ENCODE measurements around the gene RUNX2. TPM values are rescaled to one million over a fixed set of nuclear protein-coding genes. Genes with fewer than 3 reads are reported as not detected.

The RUNX2 gene
- total and polyA plus RNA-seq, 2 experiments from 2014 or later, result 0.66 to 1.7 TPM

GRCh38 chr6:45505470-45505869 is 177.3 kb downstream of the RUNX2 start:
- H3K4me1 Mint-ChIP-seq, result peaks cover 19% of the 10 kb centered on the region

More at GRCh38 chr6:45505470-45505869, 177.3 kb downstream of the RUNX2 start:
- Mint-ChIP-seq H3K27ac (peak overlapping the region; percentile 94), H3K27me3 (ENCODE audit: insufficient read depth, low read depth, poor library complexity) (no peaks in the 10 kb centered on the region), H3K36me3 (ENCODE audit: low read depth) (no peaks in the 10 kb centered on the region), H3K4me3 (peak overlapping the region; percentile 40; the same call in 2 of the 3 replicates), H3K9me3 (no peaks in the 10 kb centered on the region)
- H3K27me3 ChIP-seq (ENCODE audit: insufficient read depth), result no peaks in the 10 kb centered on the region
- TF ChIP-seq NANOG (IDR thresholded peaks at IDR 0.05; ENCODE audit: borderline replicate concordance) (no peak), REST (IDR thresholded peaks at IDR 0.05; ENCODE audit: unreplicated experiment) (no peak), CREB1 (CRISPR knock-in tag; IDR thresholded peaks at IDR 0.05; ENCODE audit: low read depth) (no peak), JUNB (IDR thresholded peaks at IDR 0.05; ENCODE audit: unreplicated experiment) (no peak), EZH2 (IDR thresholded peaks at IDR 0.05; ENCODE audit: low read depth, unreplicated experiment) (no peak), ZNF331 (CRISPR knock-in tag; IDR thresholded peaks at IDR 0.05; ENCODE audit: low read depth) (no peak), EZH2phosphoT487 (IDR thresholded peaks at IDR 0.05; ENCODE audit: unreplicated experiment) (no peak), POLR2AphosphoS5 (IDR thresholded peaks at IDR 0.05; ENCODE audit: low read depth) (no peak)
- TF ChIP-seq, protein P1, sequence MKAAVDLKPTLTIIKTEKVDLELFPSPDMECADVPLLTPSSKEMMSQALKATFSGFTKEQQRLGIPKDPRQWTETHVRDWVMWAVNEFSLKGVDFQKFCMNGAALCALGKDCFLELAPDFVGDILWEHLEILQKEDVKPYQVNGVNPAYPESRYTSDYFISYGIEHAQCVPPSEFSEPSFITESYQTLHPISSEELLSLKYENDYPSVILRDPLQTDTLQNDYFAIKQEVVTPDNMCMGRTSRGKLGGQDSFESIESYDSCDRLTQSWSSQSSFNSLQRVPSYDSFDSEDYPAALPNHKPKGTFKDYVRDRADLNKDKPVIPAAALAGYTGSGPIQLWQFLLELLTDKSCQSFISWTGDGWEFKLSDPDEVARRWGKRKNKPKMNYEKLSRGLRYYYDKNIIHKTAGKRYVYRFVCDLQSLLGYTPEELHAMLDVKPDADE (IDR thresholded peaks at IDR 0.05), result no peak
- TF ChIP-seq, protein P2, sequence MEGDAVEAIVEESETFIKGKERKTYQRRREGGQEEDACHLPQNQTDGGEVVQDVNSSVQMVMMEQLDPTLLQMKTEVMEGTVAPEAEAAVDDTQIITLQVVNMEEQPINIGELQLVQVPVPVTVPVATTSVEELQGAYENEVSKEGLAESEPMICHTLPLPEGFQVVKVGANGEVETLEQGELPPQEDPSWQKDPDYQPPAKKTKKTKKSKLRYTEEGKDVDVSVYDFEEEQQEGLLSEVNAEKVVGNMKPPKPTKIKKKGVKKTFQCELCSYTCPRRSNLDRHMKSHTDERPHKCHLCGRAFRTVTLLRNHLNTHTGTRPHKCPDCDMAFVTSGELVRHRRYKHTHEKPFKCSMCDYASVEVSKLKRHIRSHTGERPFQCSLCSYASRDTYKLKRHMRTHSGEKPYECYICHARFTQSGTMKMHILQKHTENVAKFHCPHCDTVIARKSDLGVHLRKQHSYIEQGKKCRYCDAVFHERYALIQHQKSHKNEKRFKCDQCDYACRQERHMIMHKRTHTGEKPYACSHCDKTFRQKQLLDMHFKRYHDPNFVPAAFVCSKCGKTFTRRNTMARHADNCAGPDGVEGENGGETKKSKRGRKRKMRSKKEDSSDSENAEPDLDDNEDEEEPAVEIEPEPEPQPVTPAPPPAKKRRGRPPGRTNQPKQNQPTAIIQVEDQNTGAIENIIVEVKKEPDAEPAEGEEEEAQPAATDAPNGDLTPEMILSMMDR (conservative IDR thresholded peaks at IDR 0.05; ENCODE audit: low read depth in 2 of 2), result no peak
- DNase-seq (ENCODE audit: low spot score) (no peak), ATAC-seq (no peak)
- no peaks in the 10 kb centered on the region; the same call in none of the 2 replicates for H3K9me2 ChIP-seq (ENCODE audit: insufficient read depth)
- H4K20me1 ChIP-seq (replicated peaks; ENCODE audit: insufficient read depth), result no peaks in the 10 kb centered on the region
- no peaks in the 10 kb centered on the region for H3K79me2 ChIP-seq (replicated peaks; ENCODE audit: insufficient read depth)
- H3K4me1 ChIP-seq (ENCODE audit: insufficient read depth), result peaks cover 18% of the 10 kb centered on the region
- peak overlapping the region; percentile 22 for H3K27ac ChIP-seq (ENCODE audit: low read depth)
- no peaks in the 10 kb centered on the region for H3F3A ChIP-seq (replicated peaks; ENCODE audit: low read depth)
- H3K4me3 ChIP-seq, result no peak overlapping the region
- H2AFZ ChIP-seq, result peak overlapping the region; percentile 39
- no peaks in the 10 kb centered on the region for H3K36me3 ChIP-seq (ENCODE audit: insufficient read depth)
- H3K4me2 ChIP-seq, result peak overlapping the region; percentile 40
